Measurements from ENCODE around the gene TBC1D2B. TPM values are rescaled to one million over a fixed set of nuclear protein-coding genes. Genes with fewer than 3 reads are reported as not detected.
"Not testable (repeated sequence)": the region's sequence is repeated elsewhere in the genome, so short reads cannot be mapped to it uniquely, and the experiment has no call there.

Gene TBC1D2B
- total RNA-seq, 1 donor from 2014 or later: 24.4 TPM

GRCh38 chr15:77951105-77951786, 126.3 kb downstream of the TBC1D2B start:
- DNase-seq (ENCODE audit: low read depth): not testable (repeated sequence)

- DNase-seq (ENCODE audit: low read depth): not testable (repeated sequence)
These were observed 127.0 kb downstream of the TBC1D2B start for GRCh38 chr15:77950470-77950869.

GRCh38 chr15:77945566-77945965, 131.9 kb downstream of the TBC1D2B start:
- no peak for DNase-seq (ENCODE audit: low read depth)

Other genes starting within 250 kb of the TBC1D2B start
- 0.16 and 0.31 TPM in 2 replicates for gene SH2D7, start 14.8 kb upstream of the TBC1D2B start, total RNA-seq
- gene CIB2, start 53.7 kb upstream of the TBC1D2B start, total RNA-seq: 1.6 and 2.9 TPM in 2 replicates
- 116 and 122 TPM in 2 replicates for gene IDH3A, start 71.7 kb upstream of the TBC1D2B start, total RNA-seq
- 2.9 and 5.2 TPM in 2 replicates for gene ACSBG1, start 156.9 kb upstream of the TBC1D2B start, total RNA-seq
- 9.8 and 11.6 TPM in 2 replicates for gene DNAJA4, start 186.9 kb upstream of the TBC1D2B start, total RNA-seq
- 49.5 and 56.8 TPM in 2 replicates for gene SKIC8, start 221.9 kb upstream of the TBC1D2B start, total RNA-seq